ENCODE measurements around the gene SPRED1.

GRCh38 chr15:38300395-38300794 is 47.8 kb downstream of the SPRED1 start:
- TF ChIP-seq EZH2phosphoT487 (IDR thresholded peaks at IDR 0.05; ENCODE audit: borderline replicate concordance, low read length): no peak
- TF ChIP-seq, protein P1, sequence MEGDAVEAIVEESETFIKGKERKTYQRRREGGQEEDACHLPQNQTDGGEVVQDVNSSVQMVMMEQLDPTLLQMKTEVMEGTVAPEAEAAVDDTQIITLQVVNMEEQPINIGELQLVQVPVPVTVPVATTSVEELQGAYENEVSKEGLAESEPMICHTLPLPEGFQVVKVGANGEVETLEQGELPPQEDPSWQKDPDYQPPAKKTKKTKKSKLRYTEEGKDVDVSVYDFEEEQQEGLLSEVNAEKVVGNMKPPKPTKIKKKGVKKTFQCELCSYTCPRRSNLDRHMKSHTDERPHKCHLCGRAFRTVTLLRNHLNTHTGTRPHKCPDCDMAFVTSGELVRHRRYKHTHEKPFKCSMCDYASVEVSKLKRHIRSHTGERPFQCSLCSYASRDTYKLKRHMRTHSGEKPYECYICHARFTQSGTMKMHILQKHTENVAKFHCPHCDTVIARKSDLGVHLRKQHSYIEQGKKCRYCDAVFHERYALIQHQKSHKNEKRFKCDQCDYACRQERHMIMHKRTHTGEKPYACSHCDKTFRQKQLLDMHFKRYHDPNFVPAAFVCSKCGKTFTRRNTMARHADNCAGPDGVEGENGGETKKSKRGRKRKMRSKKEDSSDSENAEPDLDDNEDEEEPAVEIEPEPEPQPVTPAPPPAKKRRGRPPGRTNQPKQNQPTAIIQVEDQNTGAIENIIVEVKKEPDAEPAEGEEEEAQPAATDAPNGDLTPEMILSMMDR (IDR thresholded peaks at IDR 0.05; ENCODE audit: low read depth, low read length, poor library complexity, severe bottlenecking): no peak
